PFSK-1 (cell line): Measurements from ENCODE around the gene ESPNL.

Experiments used
- FOXP2 ChIP-seq: optimal IDR thresholded peaks from 2 replicates; pipeline ENCODE3; 2011; ENCODE audit warnings: borderline replicate concordance, control low read depth, inconsistent platforms; ENCODE audit not compliant: insufficient read depth; ENCODE audit errors: extremely low read length, extremely low read depth
- POLR2AphosphoS5 ChIP-seq: IDR thresholded peaks from 2 replicates; pipeline ENCODE4 v1.6.1; 2012; ENCODE audit warnings: low read depth, mild to moderate bottlenecking, control low read depth, low read length, moderate library complexity
- SIN3A ChIP-seq: IDR thresholded peaks from 2 replicates; pipeline ENCODE4 v1.6.1; 2012; ENCODE audit warnings: mild to moderate bottlenecking, low read length, moderate library complexity, borderline replicate concordance; ENCODE audit not compliant: insufficient read depth
- TAF1 ChIP-seq: IDR thresholded peaks from 2 replicates; pipeline ENCODE4 v1.6.1; 2012; ENCODE audit warnings: low read length, control low read depth, borderline replicate concordance; ENCODE audit not compliant: insufficient read depth
- TF ChIP-seq, protein P1 (sequence below), 2 experiments: IDR thresholded peaks; 2 replicates each; pipeline versions ENCODE4 v1.6.1 to v1.8.0; 2011 to 2012; ENCODE audit warnings: low read depth in 2 of 2, low read length in 2 of 2, control low read depth in 1 of 2, inconsistent platforms in 1 of 2, mild to moderate bottlenecking in 1 of 2, moderate library complexity in 1 of 2; ENCODE audit not compliant: insufficient read depth in 1 of 2

DNA sequence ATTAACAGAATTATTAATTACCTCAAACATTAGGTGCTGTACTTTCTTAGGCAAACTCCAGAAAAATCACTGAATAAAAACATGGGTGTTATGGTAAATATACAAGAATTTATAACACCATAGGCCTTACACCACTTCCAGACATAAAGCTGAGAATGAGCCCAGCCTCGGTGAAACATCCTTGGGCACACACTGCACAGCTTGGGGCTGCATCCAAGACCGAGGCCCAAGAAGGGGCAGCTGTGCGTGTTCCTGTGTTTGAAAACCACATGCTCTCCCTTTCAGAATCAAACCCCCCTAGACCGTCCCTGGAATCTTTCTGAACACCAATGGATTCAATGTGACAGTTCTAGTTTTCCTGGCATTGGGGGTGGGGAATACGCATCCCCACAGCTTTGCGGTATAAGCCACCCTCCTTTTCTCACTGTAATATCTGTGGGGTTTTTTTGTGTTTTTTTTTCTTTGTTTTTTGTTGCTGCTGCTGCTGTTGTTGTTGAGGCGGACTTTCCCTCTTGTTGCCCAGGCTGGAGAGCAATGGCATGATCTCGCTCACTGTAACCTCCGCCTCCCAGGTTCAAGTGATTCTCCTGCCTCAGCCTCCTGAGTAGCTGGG, 71.5 kb downstream of the ESPNL start:
- TF ChIP-seq POLR2AphosphoS5 (no peak), TAF1 (no peak), SIN3A (no peak), FOXP2 (no peak)
- TF ChIP-seq, protein P1, sequence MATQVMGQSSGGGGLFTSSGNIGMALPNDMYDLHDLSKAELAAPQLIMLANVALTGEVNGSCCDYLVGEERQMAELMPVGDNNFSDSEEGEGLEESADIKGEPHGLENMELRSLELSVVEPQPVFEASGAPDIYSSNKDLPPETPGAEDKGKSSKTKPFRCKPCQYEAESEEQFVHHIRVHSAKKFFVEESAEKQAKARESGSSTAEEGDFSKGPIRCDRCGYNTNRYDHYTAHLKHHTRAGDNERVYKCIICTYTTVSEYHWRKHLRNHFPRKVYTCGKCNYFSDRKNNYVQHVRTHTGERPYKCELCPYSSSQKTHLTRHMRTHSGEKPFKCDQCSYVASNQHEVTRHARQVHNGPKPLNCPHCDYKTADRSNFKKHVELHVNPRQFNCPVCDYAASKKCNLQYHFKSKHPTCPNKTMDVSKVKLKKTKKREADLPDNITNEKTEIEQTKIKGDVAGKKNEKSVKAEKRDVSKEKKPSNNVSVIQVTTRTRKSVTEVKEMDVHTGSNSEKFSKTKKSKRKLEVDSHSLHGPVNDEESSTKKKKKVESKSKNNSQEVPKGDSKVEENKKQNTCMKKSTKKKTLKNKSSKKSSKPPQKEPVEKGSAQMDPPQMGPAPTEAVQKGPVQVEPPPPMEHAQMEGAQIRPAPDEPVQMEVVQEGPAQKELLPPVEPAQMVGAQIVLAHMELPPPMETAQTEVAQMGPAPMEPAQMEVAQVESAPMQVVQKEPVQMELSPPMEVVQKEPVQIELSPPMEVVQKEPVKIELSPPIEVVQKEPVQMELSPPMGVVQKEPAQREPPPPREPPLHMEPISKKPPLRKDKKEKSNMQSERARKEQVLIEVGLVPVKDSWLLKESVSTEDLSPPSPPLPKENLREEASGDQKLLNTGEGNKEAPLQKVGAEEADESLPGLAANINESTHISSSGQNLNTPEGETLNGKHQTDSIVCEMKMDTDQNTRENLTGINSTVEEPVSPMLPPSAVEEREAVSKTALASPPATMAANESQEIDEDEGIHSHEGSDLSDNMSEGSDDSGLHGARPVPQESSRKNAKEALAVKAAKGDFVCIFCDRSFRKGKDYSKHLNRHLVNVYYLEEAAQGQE (IDR thresholded peaks at IDR 0.05; ENCODE audit: insufficient read depth in 1 of 2, low read depth in 2 of 2, low read length in 2 of 2) = no peak
